K562 (cell line): Measurements from ENCODE around the gene STK36. TPM values are rescaled to one million over a fixed set of nuclear protein-coding genes. Genes with fewer than 3 reads are reported as not detected.

Experiments used
- ATAC-seq: fragments of 200-7000 bp; cut with Tn5 transposase; 3 replicates; pipeline ENCODE4 v1.9.1; 2020; ENCODE audit warnings: moderate library complexity
- BruUV-seq: library from RNA; stranded (reverse); fragments of 400-500 nt; replicated peaks from 2 replicates; lab custom pipeline; 2021; lab: Mats Ljungman, UMichigan
- CTCF ChIA-PET: fragments of 300-600 bp; formaldehyde crosslinking; extraction: SDS; loops from one replicate; lab custom pipeline; 2021; ENCODE audit warnings: low intra/inter-chr PET ratio; lab: Yijun Ruan, JAX
- POLR2A ChIA-PET: fragments of 300-600, 350-650 bp; sonication (Branson Sonifier 250); formaldehyde crosslinking; extraction: SDS; loops from one replicate; lab custom pipeline; 2021; ENCODE audit warnings: antibody characterized with exemption, inconsistent platforms; lab: Yijun Ruan, JAX
- DNase-seq, 4 experiments: peaks; one replicate each; pipeline versions ENCODE4 v3.0.0 to v3.0.0-alpha.2; 2011 to 2018; ENCODE audit warnings: low spot score in 3 of 4, mixed read lengths in 3 of 4; ENCODE audit errors: extremely low read depth in 1 of 4
- FAIRE-seq: peaks from 2 replicates; lab custom pipeline; 2011; peaks lifted over from hg19 to GRCh38; lab: Jason Lieb, UNC
- H2AFZ ChIP-seq: 2 replicates; pipeline ENCODE4 v1.6.0; 2011; ENCODE audit warnings: low read depth, low read length, control low read depth, inconsistent platforms
- H3K27ac ChIP-seq: fragments of 200-600 bp; 3 replicates; pipeline ENCODE4 v1.8.0; 2011; ENCODE audit warnings: low read depth, mild to moderate bottlenecking, control low read depth, inconsistent platforms, low read length, moderate library complexity, mixed read lengths; ENCODE audit errors: extremely low read depth
- H3K27me3 ChIP-seq, 2 experiments: fragments of 300-600 bp in 1 of 2; 2 replicates in 1 of 2; 3 replicates in 1 of 2; pipeline versions ENCODE4 v1.6.0 to v1.8.0; 2011; ENCODE audit warnings: inconsistent platforms in 2 of 2, low read length in 2 of 2, mild to moderate bottlenecking in 1 of 2, mixed read lengths in 1 of 2, moderate library complexity in 1 of 2; ENCODE audit not compliant: control insufficient read depth in 2 of 2, insufficient read depth in 2 of 2
- H3K36me3 ChIP-seq: fragments of 300-600 bp; 3 replicates; pipeline ENCODE4 v1.8.0; 2011; ENCODE audit warnings: mild to moderate bottlenecking, low read length, inconsistent platforms; ENCODE audit not compliant: control insufficient read depth, insufficient read depth
- H3K4me1 ChIP-seq, 2 experiments: fragments of 200-600 bp in 1 of 2; replicated peaks in 1 of 2; 2 replicates in 1 of 2; 3 replicates in 1 of 2; pipeline versions ENCODE4 v1.5.1 to v1.8.0; 2011; ENCODE audit warnings: inconsistent platforms in 2 of 2, low read length in 2 of 2, mild to moderate bottlenecking in 1 of 2, mixed read lengths in 1 of 2, moderate library complexity in 1 of 2; ENCODE audit not compliant: control insufficient read depth in 2 of 2, insufficient read depth in 2 of 2
- H3K4me2 ChIP-seq: 2 replicates; pipeline ENCODE4 v1.6.1; 2011; ENCODE audit warnings: low read length, control low read depth, inconsistent platforms, mixed read lengths; ENCODE audit not compliant: insufficient read depth
- H3K4me3 ChIP-seq: fragments of 200-600 bp; sonication (generic), shearing (Covaris generic); 2 replicates; pipeline ENCODE4 v1.5.1; 2016; ENCODE audit warnings: control low read depth, inconsistent platforms
- H3K79me2 ChIP-seq: fragments of 200-600 bp; 3 replicates; pipeline ENCODE4 v1.8.0; 2011; ENCODE audit warnings: low read length, inconsistent platforms; ENCODE audit not compliant: control insufficient read depth, insufficient read depth
- H3K9ac ChIP-seq, 2 experiments: 2 replicates each; pipeline versions ENCODE4 v1.6.0 to v1.6.1; 2011; ENCODE audit warnings: low read depth in 2 of 2, low read length in 2 of 2, control low read depth in 1 of 2, inconsistent platforms in 1 of 2, mild to moderate bottlenecking in 1 of 2, mixed read lengths in 1 of 2; ENCODE audit not compliant: insufficient read depth in 1 of 2
- H3K9me1 ChIP-seq: one replicate; pipeline ENCODE4 v1.6.0; 2011; ENCODE audit warnings: inconsistent platforms, mild to moderate bottlenecking, low read length, moderate library complexity; ENCODE audit not compliant: control insufficient read depth, insufficient read depth
- H3K9me3 ChIP-seq: replicated peaks from 2 replicates; pipeline ENCODE4 v1.5.1; 2011; ENCODE audit warnings: low read depth, low read length, inconsistent platforms; ENCODE audit not compliant: control insufficient read depth, insufficient read depth
- H4K20me1 ChIP-seq: replicated peaks from 2 replicates; pipeline ENCODE4 v1.6.1; 2011; ENCODE audit warnings: low read length, inconsistent platforms, mixed read lengths; ENCODE audit not compliant: control insufficient read depth, insufficient read depth
- FOXA1 ChIP-seq: fragments of 450-650 bp; IDR thresholded peaks from 2 replicates; pipeline ENCODE4 v1.6.1; 2016; ENCODE audit warnings: mild to moderate bottlenecking, borderline replicate concordance
- MECOM ChIP-seq: fragments of 250-450 bp; sonication (Bioruptor Pico); IDR thresholded peaks from 2 replicates; pipeline ENCODE4 v1.8.0; 2022; ENCODE audit warnings: inconsistent platforms
- NRF1 ChIP-seq, 2 experiments: fragments of 450-650 bp; IDR thresholded peaks in 1 of 2; conservative IDR thresholded peaks in 1 of 2; 2 replicates each; pipeline ENCODE4 v1.6.1; 2014; ENCODE audit warnings: mild to moderate bottlenecking in 2 of 2
- RUNX1 ChIP-seq: sonication (generic); IDR thresholded peaks from 2 replicates; pipeline ENCODE4 v1.6.1; 2016; ENCODE audit warnings: antibody characterized with exemption, low read depth
- SNIP1 ChIP-seq: fragments of 450-650 bp; IDR thresholded peaks from 2 replicates; pipeline ENCODE4 v1.7.1; 2017; ENCODE audit warnings: low read depth, mild to moderate bottlenecking
- ZNF23 ChIP-seq: fragments of 250-450 bp; sonication (Bioruptor Pico); IDR thresholded peaks from 2 replicates; pipeline ENCODE4 v1.4.0; 2020; ENCODE audit warnings: mild to moderate bottlenecking
- WGBS: fragments of 100-300 bp; shearing (Covaris generic); methylation state at CpG from one replicate; pipeline ENCODE4 v1.1.6; 2016; ENCODE audit warnings: low coverage, mixed read lengths; ENCODE audit not compliant: insufficient coverage; ENCODE audit errors: missing lambda C conversion rate; 5-methylcytosine and 5-hydroxymethylcytosine counted together
- in situ Hi-C: fragments of 300-500 bp; cut with MboI; formaldehyde crosslinking; loops from 4 replicates; pipeline ENCODE4 v1.15.0; 2018; ENCODE audit warnings: inconsistent platforms, mixed read lengths
- intact Hi-C: fragments of 100-400 bp; cut with micrococcal nuclease; formaldehyde crosslinking; loops from 2 replicates; pipeline ENCODE4 v1.14.2; 2022
- polyA plus RNA-seq, 8 experiments: library from polyadenylated mRNA; depleted of rRNA in 4 of 8; stranded (reverse) in 5 of 8; unstranded in 3 of 8; fragments of >200 nt; fragmentation: Nextera tagmentation in 2 of 8; fragmentation: Illumina TruSeq in 1 of 8; extraction: Ambion mirVana in 2 of 8; extraction: Trizol in 1 of 8; gene quantifications; 2 replicates each; pipeline versions ENCODE4 v1.2.1 to v1.2.3, GENCODE V29; 2011 to 2014; ENCODE audit warnings: inconsistent platforms in 1 of 8, missing spikeins in 1 of 8
- total RNA-seq, 7 experiments: library from RNA; depleted of rRNA in 6 of 7; stranded (reverse); fragments of >200 nt in 6 of 7; fragmentation: Illumina TruSeq in 2 of 7; extraction: Trizol in 2 of 7; gene quantifications; 2 replicates each; pipeline versions ENCODE4 v1.2.1 to v1.2.3, GENCODE V29; 2011 to 2021; ENCODE audit warnings: low replicate concordance in 1 of 7
- TF ChIP-seq, protein P1 (sequence below): fragments of 250-450 bp; sonication (Bioruptor Pico); IDR thresholded peaks from 2 replicates; pipeline ENCODE4 v1.5.0; 2021; ENCODE audit warnings: mild to moderate bottlenecking, moderate library complexity

STK36 gene
- total and polyA plus RNA-seq, 9 of the 15 experiments (the other 6 are each of a cell fraction or from before 2014, with no cell fraction given), result 3.5 to 12.4 (median 6.7) TPM

- Histone ChIP-seq H3K9me3 (no peaks in the 10 kb centered on the region), H3K4me2 (no peak overlapping the region), H2AFZ (no peak overlapping the region), H3K9me1 (peaks cover 7% of the 10 kb centered on the region), H3K9ac (0 out of 4 replicates have a peak overlapping the region, but pooled peaks of 1 of the 2 experiments have one; percentile 18), H3K79me2 (peaks cover 32% of the 10 kb centered on the region), H3K27me3 (no peaks in the 10 kb centered on the region), H4K20me1 (no peaks in the 10 kb centered on the region), H3K27ac (no peak overlapping the region), H3K36me3 (peaks cover 62% of the 10 kb centered on the region; the same call in 2 of the 3 replicates), H3K4me1 (peaks cover 6 to 17% of the 10 kb centered on the region in 2 experiments; a peak in 3 of 5 replicates), H3K4me3 (no peak overlapping the region)
- CTCF ChIA-PET, result no interaction called here
- TF ChIP-seq RUNX1, result no peak
- no peak for TF ChIP-seq SNIP1
- no peak for TF ChIP-seq ZNF23 (CRISPR knock-in tag)
- no peak for TF ChIP-seq MECOM (CRISPR knock-in tag)
- TF ChIP-seq FOXA1, result no peak
- TF ChIP-seq, protein P1, sequence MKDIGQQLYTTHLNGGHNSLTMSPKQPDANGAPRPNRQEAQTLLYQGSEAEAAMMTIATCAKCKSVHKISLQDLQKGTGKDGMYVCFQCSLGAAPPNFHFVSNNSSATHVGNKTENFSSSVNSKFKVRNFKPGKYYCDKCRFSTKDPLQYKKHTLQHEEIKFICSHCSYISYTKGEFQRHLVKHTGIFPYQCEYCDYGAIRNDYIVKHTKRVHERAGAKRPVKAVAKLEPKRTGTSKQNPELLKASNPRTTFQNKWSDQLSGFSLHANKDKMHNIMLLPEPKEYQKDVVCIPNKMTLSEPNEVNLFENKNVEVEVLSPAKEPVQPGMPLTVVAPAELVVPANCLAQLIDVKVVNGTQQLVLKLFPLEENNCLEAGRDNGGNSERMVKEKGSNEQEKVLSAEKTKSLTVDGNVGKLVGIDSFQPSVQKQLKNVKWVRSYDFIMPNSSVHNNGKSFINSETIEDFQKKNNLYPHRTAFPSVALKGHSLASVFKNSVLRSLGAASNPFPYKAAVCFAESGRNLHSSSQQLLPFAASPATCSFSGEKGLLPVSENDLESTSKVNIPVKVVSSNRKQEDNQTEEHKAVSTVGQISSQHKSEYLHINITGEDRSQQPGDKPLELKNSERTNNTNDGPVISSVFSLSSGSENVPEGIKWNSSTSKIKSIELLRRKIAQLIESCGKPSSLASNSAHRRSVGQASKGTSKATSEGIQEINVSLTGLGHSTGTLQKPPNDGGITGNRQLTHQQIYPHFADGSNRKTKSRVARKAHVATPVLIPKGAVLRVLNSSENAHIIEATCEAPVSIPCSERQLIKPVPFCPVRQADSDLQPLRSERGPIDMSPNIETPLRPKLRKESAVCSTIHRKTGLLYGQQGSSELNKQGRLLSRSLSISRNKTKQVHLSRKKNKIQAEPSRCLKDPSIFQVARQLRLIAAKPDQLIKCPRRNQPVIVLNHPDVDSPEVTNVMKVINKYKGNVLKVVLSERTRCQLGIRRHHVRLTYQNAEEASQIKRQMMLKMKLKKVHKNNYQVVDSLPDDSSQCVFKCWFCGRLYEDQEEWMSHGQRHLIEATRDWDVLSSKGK, result no peak
- TF ChIP-seq NRF1 (conservative IDR thresholded peaks at IDR 0.05 in 1 of 2, IDR thresholded peaks at IDR 0.05 in 1 of 2), result no peak
- WGBS, result 92% methylated on average over 7 of the region's 7 CpGs
- ATAC-seq (no peak), DNase-seq (no peak), FAIRE-seq (no peak)
- POLR2A ChIA-PET, result no interaction called here
- intact Hi-C loops, result no loop called here
- no TSS peak for BruUV-seq
- in situ Hi-C loops, result no loop called here
Observed at GRCh38 chr2:218662377-218662776, 9.5 kb upstream of the STK36 start.
